Measurements from ENCODE around the gene MAD1L1. TPM values are rescaled to one million over a fixed set of nuclear protein-coding genes. Genes with fewer than 3 reads are reported as not detected.

Gene MAD1L1
- total and polyA plus RNA-seq, 2 of the 4 experiments (the other 2 are of a cell fraction) = 29.0 to 40.9 TPM

GRCh38 chr7:1899196-1899595 is 333.5 kb downstream of the MAD1L1 start (continued):
- TF ChIP-seq, protein P1, sequence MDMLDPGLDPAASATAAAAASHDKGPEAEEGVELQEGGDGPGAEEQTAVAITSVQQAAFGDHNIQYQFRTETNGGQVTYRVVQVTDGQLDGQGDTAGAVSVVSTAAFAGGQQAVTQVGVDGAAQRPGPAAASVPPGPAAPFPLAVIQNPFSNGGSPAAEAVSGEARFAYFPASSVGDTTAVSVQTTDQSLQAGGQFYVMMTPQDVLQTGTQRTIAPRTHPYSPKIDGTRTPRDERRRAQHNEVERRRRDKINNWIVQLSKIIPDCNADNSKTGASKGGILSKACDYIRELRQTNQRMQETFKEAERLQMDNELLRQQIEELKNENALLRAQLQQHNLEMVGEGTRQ (IDR thresholded peaks at IDR 0.05; ENCODE audit: low read depth, low read length) = 0 out of 2 replicates have a peak, but pooled peaks have one; percentile 33
- TF ChIP-seq ELK1 (IDR thresholded peaks at IDR 0.05; ENCODE audit: borderline replicate concordance, low read depth, low read length) = no peak

DNA sequence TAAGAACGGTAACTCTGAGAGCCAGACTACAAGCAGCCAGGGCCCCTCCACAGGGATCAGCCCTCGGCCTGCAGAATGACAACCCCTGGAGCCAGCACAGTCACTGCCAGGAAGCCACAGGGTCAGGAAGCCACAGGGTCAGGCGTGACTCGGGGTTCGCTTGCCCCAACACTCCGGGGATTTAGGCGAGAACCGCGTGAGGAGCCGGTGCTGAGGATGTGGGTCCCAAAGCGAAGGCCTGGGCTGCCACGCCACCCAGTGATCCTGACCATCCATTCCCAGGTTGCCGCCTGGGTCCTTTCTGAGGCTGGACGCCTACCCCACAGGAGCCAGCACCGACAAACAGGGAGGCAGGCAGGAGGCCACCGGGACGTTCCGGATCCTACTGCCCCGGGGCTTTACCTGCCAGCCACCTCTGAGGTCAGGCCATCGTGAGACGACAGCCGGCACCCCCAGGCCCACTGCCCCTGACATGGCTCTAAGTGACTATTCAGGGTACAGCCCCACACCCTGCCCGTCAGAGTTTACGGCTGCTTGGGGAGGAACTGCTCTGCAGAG is 334.0 kb downstream of the MAD1L1 start:
- Histone ChIP-seq H3K4me1 (ENCODE audit: control insufficient read depth, insufficient read depth, low read length) (peaks cover 10% of the 10 kb centered on the region), H3K27ac (ENCODE audit: insufficient read depth, low read length) (no peak overlapping the region), H2AFZ (replicated peaks; ENCODE audit: low read length, poor library complexity) (no peak overlapping the region), H3K14ac (replicated peaks; ENCODE audit: low read depth, low read length) (no peak overlapping the region), H3K4ac (ENCODE audit: low read depth, low read length) (peak overlapping the region; percentile 1), H2BK15ac (ENCODE audit: low read depth, low read length) (no peak overlapping the region; the same call in 2 of the 3 replicates), H3K79me1 (ENCODE audit: low read depth in 1 of 2, low read length in 2 of 2) (no peaks in the 10 kb centered on the region; a peak in 1 of 4 replicates), H2BK5ac (ENCODE audit: low read depth, low read length, poor library complexity, severe bottlenecking) (peak overlapping the region; percentile 21), H2BK120ac (ENCODE audit: low read depth, low read length) (0 out of 2 replicates have a peak overlapping the region, but pooled peaks have one; percentile 2), H3K36me3 (ENCODE audit: control insufficient read depth, insufficient read depth, low read length) (peaks cover 7% of the 10 kb centered on the region; the same call in 1 of the 2 replicates), H3K9me1 (ENCODE audit: insufficient read depth, low read length) (peaks cover 9% of the 10 kb centered on the region), H4K8ac (ENCODE audit: low read depth in 2 of 2, low read length in 2 of 2) (peak overlapping the region in 1 of 2 experiments; percentile 35; a peak in 1 of 4 replicates), H3K9me3 (ENCODE audit: control insufficient read depth, insufficient read depth, low read length) (no peaks in the 10 kb centered on the region), H4K5ac (ENCODE audit: low read depth, low read length) (no peak overlapping the region), H2AK5ac (ENCODE audit: low read depth, low read length) (peak overlapping the region; percentile 64), H3K9ac (ENCODE audit: low read depth, low read length) (no peak overlapping the region), H3K27me3 (ENCODE audit: control insufficient read depth, insufficient read depth, low read length) (no peaks in the 10 kb centered on the region), H3K23ac (ENCODE audit: low read depth, low read length) (no peak overlapping the region), H3K4me3 (ENCODE audit: insufficient read depth, low read depth, low read length) (no peak overlapping the region), H4K91ac (ENCODE audit: insufficient read depth, low read depth, low read length) (no peak overlapping the region), H3K18ac (ENCODE audit: low read depth, low read length) (no peak overlapping the region), H3K4me2 (ENCODE audit: low read depth, low read length) (no peak overlapping the region), H2BK20ac (ENCODE audit: low read depth, low read length) (no peak overlapping the region), H4K20me1 (ENCODE audit: insufficient read depth, low read length) (peaks cover 4% of the 10 kb centered on the region; the same call in 1 of the 2 replicates), H2AK9ac (replicated peaks; ENCODE audit: low read depth, low read length, poor library complexity) (peak overlapping the region; percentile 2), H3K56ac (ENCODE audit: extremely low read depth, insufficient read depth, low read length) (no peak overlapping the region)
- POLR2A ChIA-PET (ENCODE audit: unreplicated experiment) = no interaction called here
- CTCF ChIA-PET = no interaction called here
- BruUV-seq (replicated peaks) = no TSS peak
- ATAC-seq (ENCODE audit: low read depth) (no peak), DNase-seq (no peak)
- WGBS, 2 experiments (ENCODE audit: extremely low coverage in 2 of 2, insufficient read length in 1 of 2) = 94% methylated on average over 15 of the region's 24 CpGs; no CpG with 5 or more reads in 1 of the 2 experiments
- TF ChIP-seq CTCF (conservative IDR thresholded peaks at IDR 0.05; ENCODE audit: low read depth, low read length) (no peak), MXI1 (IDR thresholded peaks at IDR 0.05; ENCODE audit: borderline replicate concordance, low read depth, low read length) (no peak)
- intact Hi-C loops (cut with micrococcal nuclease) = no loop called here
- in situ Hi-C loops (cut with MboI; ENCODE audit: low sequenced_read_pairs) = no loop called here
- dilution Hi-C loops (cut with HindIII; ENCODE audit: low sequenced_read_pairs, unreplicated experiment) = no loop called here
